ACC112 (cell line): Measurements from ENCODE around the gene EYA2.

Experiments
- H2AFZ ChIP-seq: fragments of 200-600 bp; sonication (generic); one replicate; pipeline ENCODE4 v1.6.0; 2017; ENCODE audit warnings: antibody characterized with exemption, low read length; ENCODE audit not compliant: unreplicated experiment
- H3K27ac ChIP-seq: fragments of 200-600 bp; sonication (generic); 2 replicates; pipeline ENCODE4 v1.5.1; 2014; ENCODE audit warnings: low read depth, mild to moderate bottlenecking, antibody characterized with exemption, low read length, moderate library complexity
- H3K27me3 ChIP-seq: fragments of 200-600 bp; sonication (generic); 2 replicates; pipeline ENCODE4 v1.6.1; 2014; ENCODE audit warnings: mild to moderate bottlenecking, antibody characterized with exemption, low read length, moderate library complexity, mixed read lengths; ENCODE audit not compliant: insufficient read depth
- H3K36me3 ChIP-seq: fragments of 200-600 bp; sonication (generic); 2 replicates; pipeline ENCODE4 v1.6.1; 2016; ENCODE audit warnings: mild to moderate bottlenecking, antibody characterized with exemption, low read length, moderate library complexity, mixed read lengths; ENCODE audit not compliant: insufficient read depth
- H3K4me1 ChIP-seq: fragments of 200-600 bp; sonication (generic); one replicate; pipeline ENCODE4 v1.6.1; 2016; ENCODE audit warnings: low read length, mixed read lengths; ENCODE audit not compliant: insufficient read depth, unreplicated experiment, control insufficient read depth
- H3K4me3 ChIP-seq: fragments of 200-600 bp; sonication (generic); 2 replicates; pipeline ENCODE4 v1.5.1; 2014; ENCODE audit warnings: mild to moderate bottlenecking, low read depth, low read length
- H3K79me2 ChIP-seq: fragments of 200-600 bp; sonication (generic); one replicate; pipeline ENCODE4 v1.6.0; 2016; ENCODE audit warnings: low read length; ENCODE audit not compliant: control insufficient read depth, unreplicated experiment, insufficient read depth

Gene EYA2

GRCh38 chr20:46894579-46894958 is at the start of gene EYA2:
Gene EYA2, plus strand, starts transcription at chr20:46894843. Its CDS starts 95,168 bp downstream, at chr20:46990011.
- no peaks in the 10 kb centered on the region for H3K36me3 ChIP-seq
- peak within 1 kb of the TSS; percentile 20 for H2AFZ ChIP-seq
- H3K27ac ChIP-seq: no peak within 1 kb of the TSS
- H3K4me3 ChIP-seq: peak within 1 kb of the TSS; percentile 75
- peaks cover 64% of the 10 kb centered on the region for H3K27me3 ChIP-seq
- H3K79me2 ChIP-seq: no peaks in the 10 kb centered on the region
- H3K4me1 ChIP-seq: no peaks in the 10 kb centered on the region

- Histone ChIP-seq H3K27me3 (peaks cover 4% of the 10 kb centered on the region; the same call in 1 of the 2 replicates), H3K36me3 (no peaks in the 10 kb centered on the region), H2AFZ (no peak overlapping the region), H3K4me1 (no peaks in the 10 kb centered on the region), H3K27ac (no peak overlapping the region), H3K79me2 (no peaks in the 10 kb centered on the region), H3K4me3 (no peak overlapping the region)
Observed at GRCh38 chr20:46844965-46845364, 49.7 kb upstream of the EYA2 start.

- Histone ChIP-seq H3K27ac (no peak overlapping the region), H2AFZ (no peak overlapping the region), H3K4me3 (no peak overlapping the region), H3K79me2 (no peaks in the 10 kb centered on the region), H3K36me3 (no peaks in the 10 kb centered on the region), H3K27me3 (peaks cover 11% of the 10 kb centered on the region; the same call in 1 of the 2 replicates), H3K4me1 (no peaks in the 10 kb centered on the region)
Observed at GRCh38 chr20:46849269-46849668, 45.4 kb upstream of the EYA2 start.

GRCh38 chr20:46849751-46850150 is 44.9 kb upstream of the EYA2 start:
- Histone ChIP-seq H3K4me3 (no peak overlapping the region), H3K4me1 (no peaks in the 10 kb centered on the region), H3K36me3 (no peaks in the 10 kb centered on the region), H2AFZ (no peak overlapping the region), H3K27ac (no peak overlapping the region), H3K27me3 (peaks cover 11% of the 10 kb centered on the region; the same call in 1 of the 2 replicates), H3K79me2 (no peaks in the 10 kb centered on the region)

GRCh38 chr20:46850416-46850815 is 44.2 kb upstream of the EYA2 start:
- Histone ChIP-seq H3K4me3 (no peak overlapping the region), H3K36me3 (no peaks in the 10 kb centered on the region), H2AFZ (no peak overlapping the region), H3K4me1 (no peaks in the 10 kb centered on the region), H3K27ac (no peak overlapping the region), H3K79me2 (no peaks in the 10 kb centered on the region), H3K27me3 (peaks cover 11% of the 10 kb centered on the region; the same call in 1 of the 2 replicates)

GRCh38 chr20:46850896-46851295 is 43.7 kb upstream of the EYA2 start:
- Histone ChIP-seq H3K4me1 (no peaks in the 10 kb centered on the region), H3K27me3 (peaks cover 11% of the 10 kb centered on the region; the same call in 1 of the 2 replicates), H3K27ac (no peak overlapping the region), H2AFZ (no peak overlapping the region), H3K36me3 (no peaks in the 10 kb centered on the region), H3K79me2 (no peaks in the 10 kb centered on the region), H3K4me3 (no peak overlapping the region)

- Histone ChIP-seq H3K79me2 (no peaks in the 10 kb centered on the region), H3K4me3 (no peak overlapping the region), H3K27me3 (peaks cover 11% of the 10 kb centered on the region; the same call in 1 of the 2 replicates), H2AFZ (no peak overlapping the region), H3K36me3 (no peaks in the 10 kb centered on the region), H3K27ac (no peak overlapping the region), H3K4me1 (no peaks in the 10 kb centered on the region)
Observed at GRCh38 chr20:46851746-46852145, 42.9 kb upstream of the EYA2 start.

- Histone ChIP-seq H2AFZ (no peak overlapping the region), H3K4me3 (no peak overlapping the region), H3K79me2 (no peaks in the 10 kb centered on the region)
Observed at GRCh38 chr20:46852313-46852712, 42.3 kb upstream of the EYA2 start.

GRCh38 chr20:46853926-46854325 is 40.7 kb upstream of the EYA2 start:
- Histone ChIP-seq H3K79me2 (no peaks in the 10 kb centered on the region), H2AFZ (no peak overlapping the region), H3K4me3 (no peak overlapping the region), H3K4me1 (no peaks in the 10 kb centered on the region), H3K27ac (no peak overlapping the region), H3K36me3 (no peaks in the 10 kb centered on the region), H3K27me3 (peaks cover 19% of the 10 kb centered on the region; the same call in 1 of the 2 replicates)

More at GRCh38 chr20:46852313-46852712, 42.3 kb upstream of the EYA2 start:
- no peaks in the 10 kb centered on the region for H3K4me1 ChIP-seq
- H3K27ac ChIP-seq: no peak overlapping the region
- H3K27me3 ChIP-seq: peaks cover 17% of the 10 kb centered on the region; the same call in 1 of the 2 replicates
- no peaks in the 10 kb centered on the region for H3K36me3 ChIP-seq

- Histone ChIP-seq H2AFZ (no peak overlapping the region), H3K27ac (no peak overlapping the region), H3K4me3 (no peak overlapping the region), H3K36me3 (no peaks in the 10 kb centered on the region), H3K27me3 (peaks cover 32% of the 10 kb centered on the region), H3K79me2 (no peaks in the 10 kb centered on the region), H3K4me1 (no peaks in the 10 kb centered on the region)
Observed at GRCh38 chr20:46857061-46857831, 37.4 kb upstream of the EYA2 start.

- Histone ChIP-seq H3K4me1 (no peaks in the 10 kb centered on the region), H3K27ac (no peak overlapping the region)
Observed at GRCh38 chr20:46865824-46866223, 28.8 kb upstream of the EYA2 start.

More at GRCh38 chr20:46865824-46866223, 28.8 kb upstream of the EYA2 start:
- Histone ChIP-seq H3K36me3 (no peaks in the 10 kb centered on the region), H2AFZ (no peak overlapping the region), H3K27me3 (peaks cover 33% of the 10 kb centered on the region), H3K4me3 (no peak overlapping the region), H3K79me2 (no peaks in the 10 kb centered on the region)
